H9 (cell line): Measurements from ENCODE around the gene IQCK. TPM values are rescaled to one million over a fixed set of nuclear protein-coding genes. Genes with fewer than 3 reads are reported as not detected.

Experiments used
- DNase-seq: peaks from one replicate; pipeline ENCODE4 v3.0.0-alpha.2; 2017
- H2AFZ ChIP-seq: one replicate; pipeline ENCODE4 v1.6.1; 2013; ENCODE audit warnings: mild to moderate bottlenecking, low read length, control low read depth, moderate library complexity
- H2AK5ac ChIP-seq: 2 replicates; pipeline ENCODE4 v1.6.1; 2013; ENCODE audit warnings: low read length, control low read depth, mixed read lengths; ENCODE audit not compliant: insufficient read length
- H2BK120ac ChIP-seq: one replicate; pipeline ENCODE4 v1.6.1; 2013; ENCODE audit warnings: low read depth, mild to moderate bottlenecking, low read length, control low read depth, inconsistent platforms; ENCODE audit not compliant: poor library complexity, severe bottlenecking
- H2BK12ac ChIP-seq: 2 replicates; pipeline ENCODE4 v1.6.1; 2013; ENCODE audit warnings: low read length, control low read depth, mixed read lengths, low read depth; ENCODE audit not compliant: insufficient read length
- H2BK15ac ChIP-seq: 2 replicates; pipeline ENCODE4 v1.6.1; 2013; ENCODE audit warnings: low read depth, low read length, control low read depth
- H2BK20ac ChIP-seq: one replicate; pipeline ENCODE4 v1.6.1; 2013; ENCODE audit warnings: low read depth, mild to moderate bottlenecking, low read length, control low read depth, inconsistent platforms; ENCODE audit not compliant: poor library complexity, severe bottlenecking
- H2BK5ac ChIP-seq: 2 replicates; pipeline ENCODE4 v1.6.1; 2013; ENCODE audit warnings: low read length, control low read depth, mixed read lengths; ENCODE audit not compliant: insufficient read length
- H3K14ac ChIP-seq: 2 replicates; pipeline ENCODE4 v1.6.1; 2013; ENCODE audit warnings: low read length, control low read depth; ENCODE audit not compliant: insufficient read depth
- H3K18ac ChIP-seq: 2 replicates; pipeline ENCODE4 v1.6.1; 2013; ENCODE audit warnings: low read depth, mild to moderate bottlenecking, mixed read lengths, low read length, control low read depth; ENCODE audit not compliant: insufficient read length
- H3K23ac ChIP-seq: 2 replicates; pipeline ENCODE4 v1.6.1; 2013; ENCODE audit warnings: low read length, control low read depth, mixed read lengths, low read depth; ENCODE audit not compliant: insufficient read length
- H3K23me2 ChIP-seq: 2 replicates; pipeline ENCODE4 v1.6.1; 2013; ENCODE audit warnings: low read depth, mild to moderate bottlenecking, mixed read lengths, low read length, control low read depth; ENCODE audit not compliant: insufficient read length, poor library complexity, severe bottlenecking
- H3K27ac ChIP-seq: 2 replicates; pipeline ENCODE4 v1.5.1; 2013; ENCODE audit warnings: low read length, control low read depth, mixed read lengths, low read depth; ENCODE audit not compliant: insufficient read length
- H3K27me3 ChIP-seq: 2 replicates; pipeline ENCODE4 v1.6.1; 2013; ENCODE audit warnings: low read length, control low read depth, inconsistent platforms; ENCODE audit not compliant: insufficient read depth
- H3K4ac ChIP-seq: 2 replicates; pipeline ENCODE4 v1.6.1; 2013; ENCODE audit warnings: low read depth, mild to moderate bottlenecking, control low read depth, inconsistent platforms, low read length, moderate library complexity
- H3K4me1 ChIP-seq: 2 replicates; pipeline ENCODE4 v1.6.1; 2013; ENCODE audit warnings: low read length, control low read depth, inconsistent platforms; ENCODE audit not compliant: insufficient read depth
- H3K4me2 ChIP-seq: 2 replicates; pipeline ENCODE4 v1.6.1; 2013; ENCODE audit warnings: low read length, control low read depth, mixed read lengths; ENCODE audit not compliant: insufficient read length, insufficient read depth
- H3K56ac ChIP-seq: 2 replicates; pipeline ENCODE4 v1.6.1; 2013; ENCODE audit warnings: low read depth, mild to moderate bottlenecking, mixed read lengths, low read length, control low read depth; ENCODE audit not compliant: insufficient read length
- H3K79me1 ChIP-seq: 2 replicates; pipeline ENCODE4 v1.6.1; 2013; ENCODE audit warnings: low read depth, mild to moderate bottlenecking, moderate library complexity, low read length, control low read depth, inconsistent platforms; ENCODE audit not compliant: insufficient read depth, poor library complexity, severe bottlenecking
- H3K79me2 ChIP-seq: 2 replicates; pipeline ENCODE4 v1.6.1; 2013; ENCODE audit warnings: low read length, control low read depth, inconsistent platforms; ENCODE audit not compliant: insufficient read depth
- H3K9ac ChIP-seq: 2 replicates; pipeline ENCODE4 v1.6.1; 2013; ENCODE audit warnings: low read length, control low read depth, mixed read lengths; ENCODE audit not compliant: insufficient read length; ENCODE audit errors: extremely low read depth
- H3K9me3 ChIP-seq: one replicate; pipeline ENCODE4 v1.6.1; 2013; ENCODE audit warnings: low read depth, low read length, inconsistent platforms; ENCODE audit not compliant: control insufficient read depth
- H3T11ph ChIP-seq: one replicate; pipeline ENCODE4 v1.6.1; 2013; ENCODE audit warnings: mild to moderate bottlenecking, low read length, control low read depth, inconsistent platforms
- H4K20me1 ChIP-seq: one replicate; pipeline ENCODE4 v1.6.1; 2013; ENCODE audit not compliant: control insufficient read depth, insufficient read length, insufficient read depth
- H4K5ac ChIP-seq: 2 replicates; pipeline ENCODE4 v1.6.1; 2013; ENCODE audit warnings: low read depth, mild to moderate bottlenecking, mixed read lengths, low read length, control low read depth; ENCODE audit not compliant: insufficient read length
- H4K8ac ChIP-seq: replicated peaks from 2 replicates; pipeline ENCODE4 v1.6.1; 2013; ENCODE audit warnings: low read length, control low read depth, mixed read lengths, low read depth; ENCODE audit not compliant: insufficient read length
- H4K91ac ChIP-seq: 2 replicates; pipeline ENCODE4 v1.6.1; 2013; ENCODE audit warnings: low read depth, mild to moderate bottlenecking, moderate library complexity, mixed read lengths, low read length, control low read depth; ENCODE audit not compliant: insufficient read length
- H3K27ac Mint-ChIP-seq, 3 experiments: 2 replicates in 2 of 3; 3 replicates in 1 of 3; pipeline ENCODE4 v1.8.0; 2020 to 2021; ENCODE audit warnings: mixed read lengths in 3 of 3, mild to moderate bottlenecking in 1 of 3, moderate library complexity in 1 of 3
- H3K27me3 Mint-ChIP-seq: 2 replicates; pipeline ENCODE4 v1.8.0; 2021; ENCODE audit warnings: low read depth, mild to moderate bottlenecking, moderate library complexity, mixed read lengths
- H3K36me3 Mint-ChIP-seq, 3 experiments: 2 replicates in 2 of 3; 3 replicates in 1 of 3; pipeline ENCODE4 v1.8.0; 2020 to 2021; ENCODE audit warnings: low read depth in 3 of 3, mixed read lengths in 3 of 3; ENCODE audit not compliant: insufficient read depth in 1 of 3
- H3K4me1 Mint-ChIP-seq, 2 experiments: 2 replicates each; pipeline ENCODE4 v1.8.0; 2020; ENCODE audit warnings: mixed read lengths in 2 of 2
- H3K4me3 Mint-ChIP-seq, 2 experiments: 2 replicates in 1 of 2; 3 replicates in 1 of 2; pipeline ENCODE4 v1.8.0; 2020 to 2021; ENCODE audit warnings: mild to moderate bottlenecking in 2 of 2, mixed read lengths in 2 of 2, moderate library complexity in 1 of 2
- H3K9me3 Mint-ChIP-seq, 2 experiments: 2 replicates in 1 of 2; 3 replicates in 1 of 2; pipeline ENCODE4 v1.8.0; 2020; ENCODE audit warnings: mild to moderate bottlenecking in 2 of 2, mixed read lengths in 2 of 2, moderate library complexity in 1 of 2
- WGBS: extraction: QIAGEN DNeasy Blood & Tissue Kit; methylation state at CpG from one replicate; pipeline ENCODE4 v1.1.7; 2013; ENCODE audit warnings: missing lambda C conversion rate, low lambda C conversion rate, mixed read lengths; ENCODE audit not compliant: insufficient read length; ENCODE audit errors: extremely low coverage; 5-methylcytosine and 5-hydroxymethylcytosine counted together
- total RNA-seq: library from RNA; stranded (reverse); gene quantifications from 2 replicates; pipeline ENCODE4 v1.2.1, GENCODE V29; 2021
- TF ChIP-seq, protein P1 (sequence below): fragments of 200-600 bp; sonication (generic); conservative IDR thresholded peaks from 3 replicates; pipeline ENCODE4 v1.8.0; 2021; ENCODE audit warnings: antibody characterized with exemption, mild to moderate bottlenecking

Gene IQCK
- total RNA-seq, 1 experiment from 2014 or later = 9.0 TPM

DNA sequence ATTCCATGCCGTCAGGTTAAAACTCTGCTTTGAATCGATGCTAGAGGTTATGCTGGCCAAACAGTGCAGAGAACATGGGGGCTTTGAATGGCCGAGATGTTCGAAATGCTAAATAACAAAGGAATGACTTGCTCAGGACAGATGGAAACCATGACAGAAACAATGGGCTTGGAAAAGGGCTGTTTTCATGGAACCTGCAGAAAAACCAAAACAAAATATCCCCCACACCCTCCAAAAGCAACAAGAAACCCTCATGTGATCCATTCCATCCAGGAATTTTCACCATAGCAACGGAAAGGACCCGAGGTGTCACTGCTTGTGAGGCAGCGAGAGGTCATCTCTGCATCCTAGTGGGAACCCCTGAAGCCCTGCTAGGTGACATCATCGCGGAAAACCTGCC lies 141.1 kb downstream of the IQCK start:
- peak overlapping the region in 1 of 2 experiments; percentile 21; a peak in 2 of 5 replicates for H3K4me3 Mint-ChIP-seq
- H3K27ac ChIP-seq = no peak overlapping the region

More for the DNA sequence above, 141.1 kb downstream of the IQCK start:
- Histone ChIP-seq H3K79me1 (no peaks in the 10 kb centered on the region), H4K91ac (no peak overlapping the region), H3K23ac (no peak overlapping the region), H2BK20ac (no peak overlapping the region), H3K23me2 (no peaks in the 10 kb centered on the region), H2AFZ (no peak overlapping the region), H3K79me2 (no peaks in the 10 kb centered on the region), H4K8ac (no peak overlapping the region), H2BK5ac (no peak overlapping the region), H3K9ac (no peak overlapping the region), H3K14ac (no peak overlapping the region), H2BK12ac (no peak overlapping the region), H3T11ph (no peak overlapping the region), H4K5ac (no peak overlapping the region), H3K4me2 (no peak overlapping the region), H4K20me1 (no peaks in the 10 kb centered on the region), H3K56ac (no peak overlapping the region), H3K4me1 (peaks cover 28% of the 10 kb centered on the region), H3K18ac (no peak overlapping the region), H2BK15ac (no peak overlapping the region), H2BK120ac (no peak overlapping the region), H3K9me3 (no peaks in the 10 kb centered on the region), H2AK5ac (no peak overlapping the region), H3K4ac (no peak overlapping the region), H3K27me3 (no peaks in the 10 kb centered on the region)
- Mint-ChIP-seq H3K9me3 (no peaks in the 10 kb centered on the region), H3K27me3 (no peaks in the 10 kb centered on the region; the same call in 1 of the 2 replicates), H3K4me1 (peaks cover 85 to 91% of the 10 kb centered on the region in 2 experiments), H3K36me3 (peaks cover 39 to 69% (median 45%) of the 10 kb centered on the region in 3 experiments; a peak in 6 of 7 replicates), H3K27ac (peak overlapping the region; percentile 98 to 100 (median 100))
- no CpG with 5 or more reads among the region's 9 CpGs for WGBS
- no peak for DNase-seq
- TF ChIP-seq, protein P1, sequence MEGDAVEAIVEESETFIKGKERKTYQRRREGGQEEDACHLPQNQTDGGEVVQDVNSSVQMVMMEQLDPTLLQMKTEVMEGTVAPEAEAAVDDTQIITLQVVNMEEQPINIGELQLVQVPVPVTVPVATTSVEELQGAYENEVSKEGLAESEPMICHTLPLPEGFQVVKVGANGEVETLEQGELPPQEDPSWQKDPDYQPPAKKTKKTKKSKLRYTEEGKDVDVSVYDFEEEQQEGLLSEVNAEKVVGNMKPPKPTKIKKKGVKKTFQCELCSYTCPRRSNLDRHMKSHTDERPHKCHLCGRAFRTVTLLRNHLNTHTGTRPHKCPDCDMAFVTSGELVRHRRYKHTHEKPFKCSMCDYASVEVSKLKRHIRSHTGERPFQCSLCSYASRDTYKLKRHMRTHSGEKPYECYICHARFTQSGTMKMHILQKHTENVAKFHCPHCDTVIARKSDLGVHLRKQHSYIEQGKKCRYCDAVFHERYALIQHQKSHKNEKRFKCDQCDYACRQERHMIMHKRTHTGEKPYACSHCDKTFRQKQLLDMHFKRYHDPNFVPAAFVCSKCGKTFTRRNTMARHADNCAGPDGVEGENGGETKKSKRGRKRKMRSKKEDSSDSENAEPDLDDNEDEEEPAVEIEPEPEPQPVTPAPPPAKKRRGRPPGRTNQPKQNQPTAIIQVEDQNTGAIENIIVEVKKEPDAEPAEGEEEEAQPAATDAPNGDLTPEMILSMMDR = no peak
